Hematopoietic multipotent progenitor cell (in vitro differentiated cells): Measurements from ENCODE around the gene STON1. TPM values are rescaled to one million over a fixed set of nuclear protein-coding genes. Genes with fewer than 3 reads are reported as not detected.
"Not testable (repeated sequence)": the region's sequence is repeated elsewhere in the genome, so short reads cannot be mapped to it uniquely, and the experiment has no call there.

Source experiments
- DNase-seq, 3 donors: peaks; one replicate each; pipeline ENCODE4 v3.0.0-alpha.2; 2011 to 2015; ENCODE audit warnings: low read depth in 2 of 3, low spot score in 2 of 3
- small RNA-seq: library from RNA; depleted of rRNA; stranded (forward); fragments of <200 nt; gene quantifications from one replicate; pipeline ENCODE3, GENCODE V24; 2012
- total RNA-seq: library from RNA; depleted of rRNA; stranded (reverse); fragments of >200 nt; gene quantifications from one replicate; pipeline ENCODE4 v1.2.3, GENCODE V29; 2012

STON1 gene
- total RNA-seq, 1 donor: 3.5 TPM

DNA sequence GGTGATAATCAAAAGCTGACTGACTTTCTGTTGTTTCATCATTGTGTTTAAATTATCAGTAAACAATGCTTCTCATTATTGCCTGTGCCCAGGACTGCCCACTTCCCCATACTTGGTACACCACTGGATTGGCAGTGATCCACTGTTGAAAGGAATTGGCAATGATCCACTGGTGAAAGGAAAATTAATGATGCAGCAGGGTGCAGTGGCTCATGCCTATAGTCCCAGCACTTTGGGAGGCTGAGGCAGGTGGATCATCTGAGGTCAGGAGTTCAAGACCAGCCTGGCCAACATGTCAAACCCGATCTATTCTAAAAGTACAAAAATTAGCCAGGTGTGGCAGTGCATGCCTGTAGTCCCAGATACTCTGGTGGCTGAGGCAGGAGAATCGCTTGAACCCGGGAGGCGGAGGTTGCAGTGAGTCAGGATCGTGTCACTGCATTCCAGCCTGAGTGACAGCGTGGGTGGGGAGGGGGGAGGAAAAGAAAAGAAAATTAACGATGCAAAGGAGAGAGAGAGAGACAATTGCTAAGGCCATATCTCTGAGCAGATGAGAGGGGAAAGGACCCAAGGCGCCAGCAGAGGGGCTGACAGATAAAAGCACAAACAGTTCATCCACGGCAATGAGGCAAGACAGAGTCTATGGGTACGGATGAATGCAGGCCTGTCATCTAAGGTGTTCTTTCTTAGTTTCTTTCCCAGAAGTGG is 77.5 kb downstream of the STON1 start:
- DNase-seq: peak in 1 of 3 donors; percentile 43

DNA sequence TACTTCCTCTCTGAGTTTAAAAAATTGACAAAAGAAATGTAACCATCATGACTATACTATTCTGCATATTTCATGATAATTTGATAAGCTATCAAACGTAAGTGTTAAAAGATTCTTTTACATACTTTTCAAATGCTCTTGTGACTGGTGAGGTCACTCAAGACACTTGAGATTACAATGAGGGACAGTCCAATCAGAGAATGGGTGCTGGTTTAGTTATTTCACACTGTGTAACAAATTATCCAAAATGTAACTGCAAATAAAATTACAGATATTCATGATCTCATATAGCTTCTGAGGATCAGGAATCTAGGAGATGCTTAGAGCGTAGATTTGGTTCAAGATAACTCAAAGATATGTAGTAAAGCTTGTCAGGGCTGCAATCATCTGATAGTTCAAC is 83.3 kb downstream of the STON1 start:
- DNase-seq: no peak

DNA sequence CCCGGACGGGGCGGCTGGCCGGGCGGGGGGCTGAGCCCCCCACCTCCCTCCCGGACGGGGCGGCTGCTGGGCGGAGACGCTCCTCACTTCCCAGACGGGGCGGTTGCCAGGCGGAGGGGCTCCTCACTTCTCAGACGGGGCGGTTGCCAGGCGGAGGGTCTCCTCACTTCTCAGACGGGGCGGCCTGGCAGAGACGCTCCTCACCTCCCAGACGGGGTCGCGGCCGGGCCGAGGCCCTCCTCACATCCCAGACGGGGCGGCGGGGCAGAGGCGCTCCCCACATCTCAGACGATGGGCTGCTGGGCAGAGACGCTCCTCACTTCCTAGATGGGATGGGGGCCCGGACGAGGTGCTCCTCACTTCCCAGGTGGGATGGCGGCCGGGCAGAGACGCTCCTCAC is 84.6 kb downstream of the STON1 start:
- not testable (repeated sequence) for DNase-seq

DNA sequence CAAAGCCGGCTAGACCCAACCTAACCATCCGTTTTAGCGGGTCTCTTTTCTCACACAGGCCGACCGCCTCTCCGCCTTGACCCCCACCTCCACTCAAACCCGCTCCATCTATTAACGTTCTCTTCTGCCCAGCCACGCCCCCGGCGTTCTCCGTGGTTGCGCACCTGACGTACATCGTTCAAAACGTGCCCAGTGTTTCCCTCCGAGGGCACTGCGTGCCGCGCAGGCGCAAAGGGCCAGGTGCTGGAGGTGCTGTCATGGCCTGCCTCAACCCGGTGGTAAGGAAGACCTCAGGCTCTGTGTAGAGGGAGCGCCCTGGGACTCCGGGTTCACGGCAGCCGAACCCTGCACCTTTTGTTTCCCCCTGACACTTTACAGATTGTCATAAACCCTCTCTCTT is 87.7 kb downstream of the STON1 start, which contains the start of gene GTF2A1L:
TSS of gene GTF2A1L (plus strand) at position 239 of the 400 bp plus-strand sequence. CDS start at position 258, 19 bp downstream.
- DNase-seq: no peak

DNA sequence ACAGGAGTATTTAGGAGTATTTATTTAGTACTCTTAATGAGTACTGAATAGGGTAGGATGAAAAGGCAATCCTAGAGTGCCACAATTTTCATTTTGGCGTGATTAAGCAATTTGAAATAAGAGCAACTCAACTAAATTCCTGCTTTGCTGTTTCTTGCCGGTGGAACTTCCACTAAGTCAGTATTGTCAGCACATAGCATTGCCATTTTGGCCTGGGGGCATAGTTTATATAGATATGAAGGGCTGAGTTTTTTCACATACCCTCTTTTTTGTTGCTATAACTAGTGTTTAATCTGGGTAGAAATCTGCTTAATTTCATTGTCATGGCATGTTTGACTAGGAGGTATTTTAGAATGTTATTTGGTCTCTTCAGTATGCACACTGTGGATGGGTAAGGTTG is 89.6 kb downstream of the STON1 start:
- no peak for DNase-seq

DNA sequence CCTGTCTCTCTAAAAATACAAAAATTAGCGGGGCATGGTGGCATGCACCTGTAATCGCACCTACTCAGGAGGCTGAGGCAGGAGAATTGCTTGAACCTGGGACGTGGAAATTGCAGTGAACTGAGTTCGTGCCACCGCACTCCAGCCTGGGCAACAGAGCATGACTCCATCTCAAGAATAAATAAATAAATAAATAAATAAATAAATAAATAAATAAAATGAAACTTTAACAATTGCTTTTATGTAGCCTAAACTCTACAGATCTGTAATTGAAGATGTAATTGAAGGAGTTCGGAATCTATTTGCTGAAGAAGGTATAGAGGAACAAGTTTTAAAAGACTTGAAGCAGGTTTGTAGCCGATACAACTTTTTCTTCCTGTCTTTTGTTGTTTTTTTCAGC is 90.7 kb downstream of the STON1 start:
- no peak for DNase-seq

DNA sequence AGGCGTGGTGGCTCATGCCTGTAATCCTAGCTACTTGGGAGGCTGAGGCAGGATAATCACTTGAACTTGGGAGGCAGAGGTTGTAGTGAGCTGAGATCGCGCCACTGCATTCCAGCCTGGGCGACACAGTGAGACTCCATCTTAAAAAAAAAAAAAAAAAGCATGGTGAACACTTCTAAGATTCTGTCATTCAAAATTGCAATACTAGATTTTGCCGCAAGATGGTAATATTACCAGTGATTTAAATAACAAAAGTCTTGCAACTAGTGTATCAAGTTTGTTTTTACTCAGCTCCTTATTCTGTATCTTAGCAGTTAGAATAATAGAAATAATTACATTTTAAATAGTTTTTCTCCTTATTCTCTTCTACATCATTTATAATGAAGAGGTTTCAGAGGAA is 92.7 kb downstream of the STON1 start:
- DNase-seq: not testable (repeated sequence)

DNA sequence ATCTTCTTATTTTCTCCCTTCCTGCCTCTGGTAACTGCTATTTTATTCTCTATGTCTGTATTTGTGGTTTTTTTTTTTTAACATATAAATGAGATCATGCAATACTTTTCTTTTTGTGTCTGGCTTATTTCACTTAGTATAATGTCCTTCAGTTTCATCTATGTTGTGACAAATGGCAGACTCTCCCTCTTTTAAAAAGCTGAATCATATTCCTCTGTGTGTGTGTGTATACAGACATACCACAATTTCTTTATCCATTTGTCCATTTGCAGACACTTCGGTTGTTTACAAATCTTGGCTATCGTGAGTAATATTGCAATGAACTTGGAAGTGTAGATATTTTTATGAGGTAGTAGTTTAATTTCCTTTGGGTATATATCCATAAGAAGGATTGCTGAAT is 94.7 kb downstream of the STON1 start:
- no peak for DNase-seq

DNA sequence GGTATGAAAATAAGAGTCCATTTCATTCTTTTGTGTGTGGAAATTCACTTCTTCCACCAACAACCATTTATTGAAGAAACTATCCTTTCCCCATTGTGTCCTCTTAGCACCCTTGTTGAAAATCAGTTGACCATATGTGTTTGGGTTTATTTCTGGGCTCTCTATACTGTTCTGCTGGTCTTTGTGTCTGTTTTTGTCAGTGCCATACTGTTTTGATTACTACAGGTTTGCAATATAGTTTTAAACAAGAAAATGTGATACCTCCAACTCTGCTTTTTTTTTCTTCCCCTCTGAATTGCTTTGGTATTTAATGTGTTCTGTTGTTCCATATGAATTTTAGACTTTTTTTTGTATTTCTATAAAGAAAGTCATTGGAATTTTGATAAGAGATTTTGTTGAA is 96.1 kb downstream of the STON1 start:
- no peak for DNase-seq

DNA sequence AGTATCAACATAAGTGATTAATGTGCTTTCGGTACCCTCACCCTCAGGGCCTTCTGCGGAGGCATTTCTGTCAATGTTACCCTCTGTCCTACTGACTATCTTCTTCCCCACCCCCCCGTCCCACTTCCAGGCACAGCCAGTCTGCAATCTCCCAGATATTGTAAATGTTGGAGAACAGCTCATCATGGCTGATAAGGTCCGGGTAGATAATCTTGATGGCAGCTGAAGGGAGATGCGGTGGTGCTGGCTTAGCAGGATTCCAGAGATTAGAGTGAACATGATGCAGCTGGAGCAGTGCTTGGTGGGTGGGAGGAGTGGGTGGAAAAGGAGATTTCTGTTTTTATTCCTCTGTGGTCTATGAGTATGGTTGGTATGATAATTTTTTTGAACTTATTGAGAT is 103.2 kb downstream of the STON1 start:
- no peak for DNase-seq

DNA sequence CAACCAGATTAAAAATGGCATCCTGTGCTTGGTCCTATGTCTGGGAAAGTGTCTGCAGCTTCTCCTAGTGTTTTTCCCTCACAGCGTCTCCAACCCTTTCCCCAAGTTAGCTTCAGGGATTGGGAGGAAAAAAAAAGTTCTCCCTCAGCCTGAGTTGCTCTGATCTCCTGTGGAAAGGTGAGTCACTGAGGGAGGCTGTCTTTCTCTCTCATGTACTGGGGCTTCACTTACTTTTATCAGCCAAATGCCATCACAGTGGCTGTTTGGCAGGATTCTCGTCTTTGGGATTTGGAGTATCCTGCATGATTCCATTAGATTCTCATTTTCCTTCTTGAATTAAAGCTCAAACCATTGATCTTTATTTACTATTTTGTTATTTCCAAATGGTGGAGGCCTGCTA is 105.8 kb downstream of the STON1 start:
- no peak for DNase-seq

DNA sequence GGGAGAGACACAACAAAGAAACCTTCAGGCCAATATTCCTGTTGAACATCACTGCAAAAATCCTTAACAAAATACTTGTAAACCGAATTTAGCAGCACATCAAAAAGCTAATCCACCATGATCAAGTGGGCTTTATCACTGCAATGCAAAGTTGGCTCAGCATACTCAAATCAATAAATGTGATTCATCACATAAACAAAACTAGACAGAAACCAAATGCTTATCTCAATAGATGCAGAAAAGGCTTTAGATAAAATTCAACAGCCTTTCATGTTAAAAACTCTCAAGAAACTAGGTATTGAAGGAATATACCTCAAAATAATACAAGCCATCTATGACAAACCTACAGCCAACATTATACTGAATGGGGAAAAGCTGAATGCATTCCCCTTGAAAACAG is 108.3 kb downstream of the STON1 start:
- no peak for DNase-seq

Small RNAs within 50 kb of the gene (small RNA-seq; reads per million reads assigned to genes)
- not detected for gene RNU6-282P
- gene TPT1P11: not detected

Other genes with a start within 250 kb of the STON1 start
- 31.5 TPM for gene FOXN2, start 215.5 kb upstream of the STON1 start, total RNA-seq
- gene PPP1R21, start 89.4 kb upstream of the STON1 start, total RNA-seq: 10.5 TPM
- not detected for gene GTF2A1L, start 87.7 kb downstream of the STON1 start, total RNA-seq
- not detected for gene LHCGR, start 225.6 kb downstream of the STON1 start, total RNA-seq